Aorta (tissue), 5 donors: ENCODE results near the gene SLC35F3. TPM values are rescaled to one million over a fixed set of nuclear protein-coding genes. Genes with fewer than 3 reads are reported as not detected.

Experiments used
- ATAC-seq: fragments of 200-7000 bp; cut with Tn5 transposase; one replicate; pipeline ENCODE4 v1.9.1; 2022; ENCODE audit warnings: moderate library complexity; ENCODE audit not compliant: low FRiP score
- DNase-seq, 2 donors: peaks; one replicate each; pipeline ENCODE4 v3.0.0-alpha.2; 2020
- H3K27ac ChIP-seq, 2 donors: one replicate each; pipeline ENCODE4 v1.5.1; 2013; ENCODE audit warnings: low read length in 2 of 2, mild to moderate bottlenecking in 2 of 2, moderate library complexity in 2 of 2, control low read depth in 1 of 2, inconsistent platforms in 1 of 2, low read depth in 1 of 2
- H3K27me3 ChIP-seq, 2 donors: one replicate each; pipeline ENCODE4 v1.6.1; 2013; ENCODE audit warnings: control low read depth in 1 of 2, low read length in 1 of 2, mild to moderate bottlenecking in 1 of 2, moderate library complexity in 1 of 2; ENCODE audit not compliant: insufficient read depth in 2 of 2, control insufficient read depth in 1 of 2
- H3K36me3 ChIP-seq, 2 donors: one replicate each; pipeline ENCODE4 v1.6.1; 2013; ENCODE audit warnings: control low read depth in 1 of 2, low read length in 1 of 2, mild to moderate bottlenecking in 1 of 2; ENCODE audit not compliant: insufficient read depth in 2 of 2, control insufficient read depth in 1 of 2
- H3K4me1 ChIP-seq, 2 donors: one replicate each; pipeline ENCODE4 v1.6.1; 2013; ENCODE audit warnings: low read length in 2 of 2, control low read depth in 1 of 2, mild to moderate bottlenecking in 1 of 2, moderate library complexity in 1 of 2; ENCODE audit not compliant: insufficient read depth in 2 of 2, control insufficient read depth in 1 of 2
- H3K4me3 ChIP-seq, 2 donors: one replicate each; pipeline ENCODE4 v1.5.1; 2013; ENCODE audit warnings: low read length in 2 of 2, control low read depth in 1 of 2, mild to moderate bottlenecking in 1 of 2
- H3K9me3 ChIP-seq: one replicate; pipeline ENCODE4 v1.6.1; 2013; ENCODE audit warnings: mild to moderate bottlenecking, low read length; ENCODE audit not compliant: control insufficient read depth
- WGBS, 2 donors: extraction: QIAGEN DNeasy Blood & Tissue Kit; methylation state at CpG; one replicate each; pipeline ENCODE4 v1.1.7; 2013; 5-methylcytosine and 5-hydroxymethylcytosine counted together
- intact Hi-C, 2 donors: fragments of 100-400 bp; cut with DNase I; formaldehyde crosslinking; loops; one replicate each; pipeline versions ENCODE4 v1.14.2 to v1.15.0; 2022
- polyA plus RNA-seq, 2 donors: library from polyadenylated mRNA; stranded (reverse); fragments of 200-250 nt; gene quantifications; one replicate each; pipeline ENCODE4 v1.2.3, GENCODE V29; 2013
- total RNA-seq, 2 donors: library from RNA; stranded (reverse); fragmentation: NEBNext Ultra II Directional; extraction: Animal tissue kit (Norgen Biotek cat#: 25700); gene quantifications; one replicate each; pipeline ENCODE4 v1.2.1, GENCODE V29; 2021
- donor health status: healthy with polysubstance abuse.
- donor health status: Bipolar disorder and iron deficiency.
- donor health status: DM: no; HTN: no; CAD: no.
- donor health status: DM: no; HTN: no; CAD: no.
- donor health status: DM: yes; HTN: yes; CAD: no.

SLC35F3 gene
- total and polyA plus RNA-seq, 4 donors: 0.12 TPM; not detected in 3

GRCh38 chr1:234186037-234186688, 281.7 kb downstream of the SLC35F3 start:
- H3K36me3 ChIP-seq: no peaks in the 10 kb centered on the region
- 85 to 89% methylated on average over 6 of the region's 6 CpGs for WGBS, 2 donors
- H3K27me3 ChIP-seq: peaks cover 0 to 4% of the 10 kb centered on the region in 2 donors
- H3K4me1 ChIP-seq: no peaks in the 10 kb centered on the region
- intact Hi-C loops: no loop called here
- no peak overlapping the region for H3K4me3 ChIP-seq
- ATAC-seq (no peak), DNase-seq (no peak)
- H3K9me3 ChIP-seq: peaks cover 7% of the 10 kb centered on the region
- no peak overlapping the region for H3K27ac ChIP-seq

- intact Hi-C loops: no loop called here
- Histone ChIP-seq H3K27ac (no peak overlapping the region), H3K4me1 (no peaks in the 10 kb centered on the region), H3K4me3 (no peak overlapping the region), H3K36me3 (no peaks in the 10 kb centered on the region), H3K27me3 (peaks cover 0 to 4% of the 10 kb centered on the region in 2 donors), H3K9me3 (peaks cover 7% of the 10 kb centered on the region)
- ATAC-seq (no peak), DNase-seq (no peak)
- 38 to 56% methylated on average over 3 of the region's 3 CpGs for WGBS, 2 donors
These were observed 283.9 kb downstream of the SLC35F3 start for GRCh38 chr1:234188454-234188792.

- ATAC-seq (no peak), DNase-seq (no peak)
- Histone ChIP-seq H3K9me3 (peaks cover 3% of the 10 kb centered on the region), H3K36me3 (no peaks in the 10 kb centered on the region), H3K4me3 (no peak overlapping the region), H3K4me1 (no peaks in the 10 kb centered on the region), H3K27ac (no peak overlapping the region), H3K27me3 (peaks cover 0 to 3% of the 10 kb centered on the region in 2 donors)
- intact Hi-C loops: no loop called here
These were observed 293.4 kb downstream of the SLC35F3 start for GRCh38 chr1:234197839-234198238.

- no peaks in the 10 kb centered on the region for H3K4me1 ChIP-seq
These were observed 295.1 kb downstream of the SLC35F3 start for GRCh38 chr1:234199476-234200127.

GRCh38 chr1:234200566-234200965, 296.1 kb downstream of the SLC35F3 start:
- Histone ChIP-seq H3K4me3 (no peak overlapping the region), H3K9me3 (peaks cover 1% of the 10 kb centered on the region), H3K4me1 (no peaks in the 10 kb centered on the region), H3K27ac (no peak overlapping the region), H3K27me3 (peaks cover 0 to 2% of the 10 kb centered on the region in 2 donors), H3K36me3 (no peaks in the 10 kb centered on the region)
- DNase-seq (no peak), ATAC-seq (no peak)
- WGBS, 2 donors: 33 to 40% methylated on average over 4 of the region's 4 CpGs
- intact Hi-C loops: no loop called here

More at GRCh38 chr1:234199476-234200127, 295.1 kb downstream of the SLC35F3 start:
- Histone ChIP-seq H3K27me3 (peaks cover 0 to 3% of the 10 kb centered on the region in 2 donors), H3K9me3 (peaks cover 3% of the 10 kb centered on the region), H3K36me3 (no peaks in the 10 kb centered on the region), H3K27ac (no peak overlapping the region), H3K4me3 (no peak overlapping the region)
- intact Hi-C loops: no loop called here
- DNase-seq (no peak), ATAC-seq (no peak)
- WGBS, 2 donors: 68 to 70% methylated on average over 2 of the region's 2 CpGs

DNA sequence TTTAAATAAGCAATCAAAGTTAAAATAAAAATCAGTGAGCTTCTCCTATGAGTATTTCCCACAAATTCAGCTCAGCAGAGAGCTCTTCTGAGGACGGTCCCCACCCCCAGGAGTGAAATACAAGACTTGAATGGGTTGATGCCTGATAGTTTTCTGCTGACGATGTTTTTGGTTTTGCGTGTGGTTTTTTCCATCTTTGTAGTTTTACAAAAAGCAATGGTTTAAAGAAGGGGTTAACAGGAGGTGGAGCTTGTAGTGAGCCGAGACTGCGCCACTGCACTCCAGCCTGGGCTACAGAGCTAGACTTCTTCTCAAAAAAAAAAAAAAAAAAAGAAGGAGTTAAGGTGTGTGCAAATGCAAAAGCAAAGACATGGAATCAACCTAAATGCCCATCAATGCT, 297.1 kb downstream of the SLC35F3 start:
- DNase-seq: no peak
- Histone ChIP-seq H3K4me1 (no peaks in the 10 kb centered on the region), H3K27me3 (peaks cover 0 to 2% of the 10 kb centered on the region in 2 donors), H3K36me3 (no peaks in the 10 kb centered on the region), H3K4me3 (no peak overlapping the region), H3K9me3 (peaks cover 1% of the 10 kb centered on the region), H3K27ac (no peak overlapping the region)
- WGBS, 2 donors: 64 to 75% methylated on average over 5 of the region's 5 CpGs
- intact Hi-C loops: no loop called here
- no peak for ATAC-seq

GRCh38 chr1:234205966-234206365, 301.5 kb downstream of the SLC35F3 start:
- H3K4me3 ChIP-seq: no peak overlapping the region
- DNase-seq (no peak), ATAC-seq (no peak)
- no peak overlapping the region for H3K27ac ChIP-seq
- no peaks in the 10 kb centered on the region for H3K36me3 ChIP-seq
- H3K27me3 ChIP-seq: peaks cover 0 to 2% of the 10 kb centered on the region in 2 donors
- no peaks in the 10 kb centered on the region for H3K4me1 ChIP-seq
- H3K9me3 ChIP-seq: no peaks in the 10 kb centered on the region
- intact Hi-C loops: no loop called here
- WGBS, 2 donors: 49 to 55% methylated on average over 7 of the region's 7 CpGs

DNA sequence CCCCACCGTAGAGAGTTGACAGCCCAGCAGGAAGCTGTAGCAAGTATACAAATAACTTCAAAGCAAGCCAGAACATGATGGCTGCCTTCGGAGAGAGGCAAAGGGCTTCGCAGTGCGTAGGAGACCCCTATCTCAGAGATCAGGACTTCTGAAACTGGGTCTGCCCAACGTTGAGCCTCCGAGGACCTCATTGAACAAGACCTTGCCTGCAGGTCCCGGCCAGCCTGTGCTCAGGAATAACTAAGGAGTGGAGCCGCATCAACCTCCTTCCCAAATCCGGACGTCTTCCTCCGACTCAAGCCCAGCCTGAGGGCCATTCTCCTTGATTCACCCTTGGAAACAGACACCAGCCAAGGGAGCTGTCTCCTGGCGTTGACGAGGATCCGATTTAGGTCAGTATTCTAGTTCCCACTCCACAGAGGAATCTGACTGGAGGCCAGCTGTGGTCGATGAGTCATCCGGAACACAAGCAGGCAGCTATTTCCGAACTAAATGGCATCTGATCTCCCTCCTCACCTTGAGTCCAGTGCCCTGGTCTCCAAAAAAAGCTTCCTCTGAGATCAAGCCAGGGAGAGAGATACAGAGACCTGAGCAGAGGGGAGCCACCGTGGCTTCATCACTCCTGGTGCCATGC, 302.3 kb downstream of the SLC35F3 start:
- intact Hi-C loops: no loop called here
- 64 to 70% methylated on average over 18 of the region's 18 CpGs for WGBS, 2 donors
- no peaks in the 10 kb centered on the region for H3K9me3 ChIP-seq
- DNase-seq: no peak
- no peaks in the 10 kb centered on the region for H3K36me3 ChIP-seq
- H3K27ac ChIP-seq: no peak overlapping the region
- no peak for ATAC-seq
- H3K27me3 ChIP-seq: peaks cover 0 to 2% of the 10 kb centered on the region in 2 donors
- no peak overlapping the region for H3K4me3 ChIP-seq
- H3K4me1 ChIP-seq: no peaks in the 10 kb centered on the region

DNA sequence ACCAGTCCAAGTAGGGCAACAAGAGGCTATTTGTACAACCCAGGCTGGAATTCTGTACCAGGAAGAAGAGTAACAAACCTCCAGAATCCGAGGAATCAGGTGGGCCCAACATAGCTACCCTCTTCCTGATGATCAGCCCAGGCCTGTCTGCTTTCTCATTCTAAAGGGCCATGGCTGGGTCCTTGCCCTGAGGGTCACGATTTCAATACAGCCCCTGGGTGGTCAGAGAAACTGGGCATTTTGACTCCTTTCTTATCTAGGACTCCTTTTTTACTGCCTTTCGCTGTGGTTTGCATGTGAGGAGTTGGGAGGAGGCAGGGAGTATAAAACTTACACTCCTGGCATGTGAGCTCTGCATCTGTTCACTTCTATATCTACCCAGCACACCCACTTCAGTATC, 303.9 kb downstream of the SLC35F3 start:
- H3K27ac ChIP-seq: no peak overlapping the region
- H3K9me3 ChIP-seq: no peaks in the 10 kb centered on the region
- H3K4me1 ChIP-seq: no peaks in the 10 kb centered on the region
- intact Hi-C loops: no loop called here
- H3K36me3 ChIP-seq: no peaks in the 10 kb centered on the region
- 58 to 67% methylated on average over 3 of the region's 3 CpGs for WGBS, 2 donors
- H3K4me3 ChIP-seq: no peak overlapping the region
- ATAC-seq (no peak), DNase-seq (no peak)
- no peaks in the 10 kb centered on the region for H3K27me3 ChIP-seq
